Fibroblast of upper back skin (primary cell): ENCODE measurements around the gene IFT172.

Experiments
- DNase-seq: peaks from one replicate; pipeline ENCODE4 v3.0.0-alpha.2; 2013

Gene IFT172

DNA sequence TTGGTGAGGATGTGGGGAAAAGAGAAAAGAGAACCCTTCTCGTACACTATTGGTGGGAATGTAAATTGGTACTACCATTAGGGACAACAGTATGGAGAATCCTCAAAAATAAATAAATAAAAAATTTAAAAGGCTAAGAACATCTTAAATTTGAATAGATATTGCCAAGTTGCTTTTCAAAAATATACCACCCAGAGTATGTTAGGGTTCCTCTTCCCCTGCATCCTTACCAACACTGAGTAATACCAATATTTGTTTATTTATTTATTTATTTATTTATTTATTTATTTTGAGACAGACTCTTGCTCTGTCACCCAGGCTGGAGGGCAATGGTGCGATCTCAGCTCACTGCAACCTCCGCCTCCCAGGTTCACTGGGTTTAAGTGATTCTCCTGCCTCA, 66.6 kb downstream of the IFT172 start:
- no peak for DNase-seq

DNA sequence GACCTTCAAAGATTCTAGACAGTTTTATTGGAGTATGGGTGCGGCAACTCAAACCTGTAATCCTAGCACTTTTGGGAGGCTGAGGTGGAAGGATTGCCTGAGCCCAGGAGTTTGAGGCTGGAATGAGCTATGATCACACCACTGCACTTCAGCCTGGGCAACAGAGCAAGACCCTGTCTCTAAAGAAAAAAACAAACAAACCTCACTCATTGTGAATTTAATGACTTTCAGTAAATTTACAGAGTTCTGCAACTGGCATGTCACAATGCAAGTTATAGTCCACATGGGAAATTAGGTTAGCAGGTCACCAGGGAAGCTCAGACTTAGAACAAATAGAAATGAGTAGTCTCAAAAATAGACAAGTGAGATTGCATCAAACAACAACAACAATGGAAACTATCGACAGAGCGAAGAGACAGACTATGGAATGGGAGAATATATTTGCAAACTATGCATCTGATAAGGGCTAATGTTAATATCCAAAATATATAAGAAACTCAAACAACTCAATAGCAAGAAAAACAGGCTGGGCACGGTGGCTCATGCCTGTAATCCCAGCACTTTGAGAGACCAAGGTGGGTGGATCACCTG, 67.8 kb downstream of the IFT172 start:
- DNase-seq: no peak

DNA sequence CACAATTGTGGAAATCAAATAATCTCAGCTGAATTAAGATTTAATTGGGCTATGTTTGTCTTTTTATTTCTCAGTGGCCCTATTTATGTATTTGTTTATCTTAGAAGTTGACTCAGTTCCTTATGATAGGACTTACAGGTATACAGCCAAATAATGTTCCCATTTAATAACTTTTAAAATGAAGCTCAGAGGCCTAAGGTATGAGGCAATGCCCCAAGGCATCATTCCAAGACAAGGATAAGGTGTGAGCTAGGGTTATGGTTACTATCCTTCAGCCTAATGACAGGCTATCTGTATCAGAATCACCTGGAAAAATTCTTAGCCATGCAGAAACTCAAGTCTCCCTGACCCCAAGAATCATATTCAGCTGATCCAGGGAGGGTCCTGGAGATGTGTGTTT, 68.5 kb downstream of the IFT172 start:
- DNase-seq: no peak

DNA sequence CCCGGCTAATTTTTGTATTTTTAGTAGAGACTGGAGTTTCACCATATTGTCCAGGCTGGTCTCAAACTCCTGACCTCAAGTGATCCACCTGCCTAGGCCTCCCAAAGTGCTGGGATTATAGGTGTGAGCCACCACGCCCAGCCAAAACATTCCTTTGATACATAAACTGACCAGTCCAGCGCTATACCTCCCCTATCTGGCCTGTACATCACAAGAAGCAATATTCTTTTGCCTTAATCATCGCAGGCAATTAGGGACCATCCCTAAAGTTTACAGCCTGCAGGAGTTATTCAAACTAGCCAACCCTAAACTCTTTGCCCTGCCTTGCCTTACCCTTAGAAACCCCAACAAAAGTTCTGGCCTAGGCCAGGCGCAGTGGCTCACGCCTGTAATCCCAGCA, 73.4 kb downstream of the IFT172 start:
- DNase-seq: no peak

DNA sequence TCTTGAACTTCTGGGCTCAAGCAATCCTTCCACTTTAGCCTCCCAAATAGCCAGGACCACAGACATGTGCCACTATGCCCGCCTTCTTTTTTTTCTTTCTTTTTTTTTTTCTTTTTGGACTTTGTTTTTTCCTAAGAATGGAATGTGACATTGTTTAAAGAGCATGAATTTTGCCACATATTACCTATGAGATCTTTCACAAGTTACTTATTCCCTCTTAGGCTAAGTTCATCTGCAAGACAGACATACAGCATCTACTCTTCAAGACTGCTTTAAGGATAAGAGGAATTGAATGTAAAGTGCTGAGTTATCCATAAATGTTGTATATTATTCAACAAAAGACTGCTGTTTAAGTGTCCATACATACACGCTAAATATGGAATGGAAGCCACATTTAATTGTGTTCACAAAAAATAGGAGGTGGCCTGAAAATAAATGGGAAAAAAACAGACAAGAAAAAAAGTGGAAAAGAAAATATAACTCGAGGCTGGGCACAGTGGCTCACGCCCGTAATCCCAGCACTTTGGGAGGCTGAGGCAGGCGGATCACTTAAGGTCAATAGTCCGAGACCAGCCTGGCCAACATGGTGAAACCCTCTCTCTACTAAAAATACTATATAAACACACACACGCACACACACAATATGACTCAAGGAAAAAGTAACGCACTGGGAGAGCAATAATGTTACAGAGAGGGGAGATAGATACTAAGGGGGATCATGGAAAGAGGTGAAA, 77.0 kb downstream of the IFT172 start:
- no peak for DNase-seq

DNA sequence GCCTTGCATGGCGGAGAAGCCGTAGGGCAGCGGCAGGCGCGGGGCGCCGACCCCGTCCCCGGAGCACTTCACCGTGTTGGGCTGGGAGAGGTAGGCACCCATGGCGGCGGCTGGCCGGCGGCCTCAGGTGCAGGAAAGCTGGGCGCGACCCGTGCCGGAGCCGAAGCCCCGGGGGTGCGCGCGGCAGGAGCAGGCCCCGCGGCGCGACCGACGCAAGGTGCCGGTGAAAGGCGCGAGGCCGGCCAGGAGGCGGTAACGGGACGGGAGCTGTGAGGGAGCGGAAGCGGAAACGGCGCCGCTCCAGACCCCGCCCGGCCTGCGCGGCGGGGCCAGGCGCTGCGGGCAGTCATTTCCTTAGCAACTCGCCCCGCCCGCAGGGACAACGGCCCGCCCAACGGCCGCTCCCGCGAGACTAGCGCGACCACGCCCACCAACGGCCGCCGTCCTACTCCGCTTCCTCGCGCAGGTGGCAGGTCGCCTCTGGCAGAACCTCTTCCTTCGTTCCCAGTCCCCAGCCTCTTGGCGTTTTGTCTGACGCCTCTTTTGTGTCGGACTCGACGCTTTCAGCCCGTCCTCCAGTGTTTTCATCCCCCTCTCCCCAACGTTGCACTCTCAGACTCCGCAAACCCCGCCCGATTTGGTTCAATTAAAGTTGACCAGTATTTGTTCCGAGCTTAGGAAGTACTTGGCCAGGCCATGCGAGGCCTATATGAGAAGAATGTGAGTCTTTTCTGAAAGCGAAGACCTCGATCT, 80.0 kb downstream of the IFT172 start, which contains the start of gene PPM1G:
PPM1G (minus strand) TSS at position 271 of the 753 bp plus-strand sequence; CDS start at position 102, 169 bp downstream.
- DNase-seq: peak; percentile 89

DNA sequence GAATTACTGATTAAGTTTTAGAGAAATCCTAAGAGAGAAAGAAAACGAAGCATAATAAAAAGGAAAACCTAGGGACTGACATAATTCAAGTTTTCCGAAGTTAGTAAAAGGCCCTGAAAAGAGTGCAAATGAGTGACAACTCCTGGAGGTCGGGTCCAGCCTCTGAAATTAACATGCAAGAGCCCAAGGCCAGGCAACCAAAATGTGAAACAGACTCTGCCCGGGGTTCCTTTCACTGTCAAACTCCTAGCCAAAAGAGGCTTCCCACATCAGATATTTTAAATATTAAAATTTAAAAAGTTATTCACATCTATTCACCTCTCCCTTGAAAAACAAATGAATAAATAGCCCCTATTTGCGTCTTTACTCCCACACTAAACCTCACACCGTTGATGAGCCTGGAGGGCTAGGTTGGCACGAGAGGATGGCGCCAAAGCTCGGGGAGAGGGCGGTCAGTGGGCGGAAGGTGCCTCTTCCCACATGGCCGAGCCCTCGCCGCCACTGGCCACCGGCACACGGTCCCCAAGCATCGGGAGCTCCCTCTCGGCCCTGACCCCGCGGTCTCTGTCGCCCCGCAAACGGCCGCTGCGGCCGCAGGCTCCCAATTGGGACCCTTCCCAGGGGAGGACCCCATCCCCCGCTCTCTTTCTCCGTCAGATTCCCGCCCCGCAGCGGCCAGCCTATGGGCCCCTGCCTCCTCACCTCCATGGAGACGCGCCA, 80.8 kb downstream of the IFT172 start:
- no peak for DNase-seq

DNA sequence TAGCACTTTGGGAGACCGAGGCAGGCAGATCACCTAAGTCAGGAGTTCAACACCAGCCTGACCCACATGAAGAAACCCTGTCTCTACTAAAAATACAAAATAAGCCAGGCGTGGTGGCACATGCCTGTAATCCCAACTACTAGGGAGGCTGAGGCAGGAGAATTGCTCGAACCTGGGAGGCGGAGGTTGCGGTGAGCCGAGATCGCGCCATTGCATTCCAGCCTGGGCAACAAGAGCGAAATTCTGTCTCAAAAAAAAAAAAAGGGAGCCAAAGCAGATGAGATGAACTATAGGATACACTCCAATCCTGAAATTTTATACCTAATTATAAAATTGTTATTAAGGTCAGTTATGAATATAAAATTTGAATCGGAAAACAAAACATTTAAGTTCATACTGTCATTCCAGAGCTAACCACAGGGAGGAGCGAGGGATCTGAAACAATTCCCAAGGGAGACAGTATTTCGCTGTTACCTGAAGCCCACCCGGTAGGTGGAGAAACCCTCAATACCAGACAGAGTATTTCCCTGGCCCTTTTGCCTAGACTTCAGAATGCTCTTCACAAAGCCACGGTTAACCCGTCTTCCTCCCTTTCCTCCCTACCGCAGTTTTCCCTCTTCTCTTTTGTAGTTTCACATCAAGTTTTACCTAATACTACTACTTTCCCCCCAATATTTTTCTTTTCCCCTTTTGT, 81.6 kb downstream of the IFT172 start:
- DNase-seq: peak; percentile 56

DNA sequence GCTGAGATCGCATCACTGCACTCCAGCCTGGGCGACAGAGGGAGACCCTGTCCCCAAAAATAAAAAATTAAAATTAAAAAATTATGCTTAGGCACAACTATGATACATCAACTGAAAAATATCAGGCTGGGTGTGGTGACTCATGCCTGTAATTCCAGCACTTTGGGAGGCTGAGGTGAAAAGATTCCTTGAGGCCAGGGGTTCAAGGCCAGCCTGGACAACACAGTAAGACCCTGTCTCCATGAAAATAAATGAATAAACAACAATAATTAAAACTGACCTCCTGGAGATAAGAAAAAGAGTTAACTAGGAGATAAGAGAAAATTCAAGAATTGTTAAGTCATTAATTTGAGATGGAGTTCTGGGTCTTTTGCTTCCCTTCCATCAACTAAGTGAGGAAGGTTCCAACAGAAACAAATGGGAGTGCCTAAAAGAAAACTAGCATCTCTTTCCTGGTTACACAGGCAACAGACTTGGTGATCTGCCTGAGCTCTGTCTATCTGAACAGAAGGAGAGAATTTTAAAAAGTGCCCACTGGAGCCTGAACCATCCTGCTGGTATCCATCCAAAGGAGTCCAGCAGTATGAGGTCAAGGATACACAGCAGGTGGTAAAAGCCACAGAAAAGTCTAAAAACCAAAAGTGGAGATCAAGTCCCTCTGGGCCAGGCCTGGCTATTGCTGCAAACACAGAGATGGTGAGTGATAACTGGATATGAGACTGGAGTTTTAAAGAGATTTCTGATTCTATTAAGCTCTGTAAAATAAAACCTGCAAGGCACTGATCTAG, 89.0 kb downstream of the IFT172 start:
- peak; percentile 14 for DNase-seq

DNA sequence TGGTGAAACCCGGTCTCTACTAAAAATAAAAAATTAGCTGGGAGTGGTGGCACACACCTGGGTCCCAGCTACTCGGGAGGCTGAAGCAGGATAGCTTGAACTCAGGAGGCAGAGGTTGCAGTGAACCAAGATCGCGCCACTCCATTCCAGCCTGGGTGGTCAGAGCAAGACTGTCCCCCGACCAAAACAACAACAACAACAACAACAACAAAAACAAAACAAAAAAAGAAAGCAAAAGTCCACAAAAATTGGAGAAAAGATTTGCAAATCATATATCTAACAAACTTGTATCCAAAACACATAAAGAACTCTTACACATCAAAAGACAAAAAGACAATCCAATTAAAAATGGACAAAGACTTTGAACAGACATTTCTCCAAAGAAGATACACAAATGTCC, 90.6 kb downstream of the IFT172 start:
- no peak for DNase-seq
